HepG2 (cell line): ENCODE measurements around the gene LRP5. TPM values are rescaled to one million over a fixed set of nuclear protein-coding genes. Genes with fewer than 3 reads are reported as not detected.

Experiments
- ATAC-seq: fragments of 200-7000 bp; cut with Tn5 transposase; 3 replicates; pipeline ENCODE4 v1.9.1; 2020; ENCODE audit warnings: mild to moderate bottlenecking, moderate library complexity
- BruUV-seq: library from RNA; stranded (reverse); fragments of 400-500 nt; replicated peaks from 2 replicates; lab custom pipeline; 2021; lab: Mats Ljungman, UMichigan
- CTCF ChIA-PET: fragments of 300-600 bp; formaldehyde crosslinking; extraction: SDS; loops from one replicate; lab custom pipeline; 2021; ENCODE audit warnings: low total read pairs, inconsistent platforms, low intra/inter-chr PET ratio; lab: Yijun Ruan, JAX
- POLR2A ChIA-PET: fragments of 350-600 bp; sonication (Branson Sonifier 250); formaldehyde crosslinking; loops from one replicate; lab custom pipeline; 2020; ENCODE audit warnings: antibody characterized with exemption, inconsistent platforms; lab: Yijun Ruan, JAX
- DNase-seq: peaks from one replicate; pipeline ENCODE4 v3.0.0-alpha.2; 2015; ENCODE audit warnings: low spot score
- FAIRE-seq: peaks from 3 replicates; lab custom pipeline; 2011; peaks lifted over from hg19 to GRCh38; lab: Jason Lieb, UNC
- H2AFZ ChIP-seq: one replicate; pipeline ENCODE4 v1.6.1; 2011; ENCODE audit warnings: low read length, inconsistent platforms
- H3K27ac ChIP-seq: fragments of 300-600 bp; 3 replicates; pipeline ENCODE4 v1.8.0; 2011; ENCODE audit warnings: mixed run types, mild to moderate bottlenecking, mixed read lengths, low read length, inconsistent platforms; ENCODE audit not compliant: insufficient read depth; ENCODE audit errors: extremely low read length
- H3K27me3 ChIP-seq, 2 experiments: fragments of 200-600 bp in 1 of 2; 2 replicates in 1 of 2; 3 replicates in 1 of 2; pipeline versions ENCODE4 v1.6.0 to v1.8.0; 2011; ENCODE audit warnings: low read length in 2 of 2, mild to moderate bottlenecking in 2 of 2, moderate library complexity in 2 of 2, inconsistent platforms in 1 of 2; ENCODE audit not compliant: insufficient read depth in 2 of 2, control insufficient read depth in 1 of 2
- H3K36me3 ChIP-seq, 2 experiments: fragments of 200-600 bp in 1 of 2; replicated peaks in 1 of 2; 2 replicates in 1 of 2; 3 replicates in 1 of 2; pipeline versions ENCODE4 v1.5.1 to v1.8.0; 2011; ENCODE audit warnings: low read length in 2 of 2, inconsistent platforms in 1 of 2; ENCODE audit not compliant: insufficient read depth in 2 of 2, control insufficient read depth in 1 of 2
- H3K4me1 ChIP-seq: 2 replicates; pipeline ENCODE4 v1.5.1; 2012; ENCODE audit warnings: low read length, inconsistent platforms; ENCODE audit not compliant: insufficient read depth
- H3K4me2 ChIP-seq: 2 replicates; pipeline ENCODE4 v1.6.0; 2011; ENCODE audit warnings: low read depth, low read length, inconsistent platforms
- H3K4me3 ChIP-seq, 3 experiments: fragments of 200-600 bp in 1 of 3; sonication (generic), shearing (Covaris generic) in 1 of 3; replicated peaks in 1 of 3; 2 replicates each; pipeline ENCODE4 v1.5.1; 2011 to 2016; ENCODE audit warnings: low read length in 3 of 3, inconsistent platforms in 2 of 3, low read depth in 2 of 3, mild to moderate bottlenecking in 2 of 3, control low read depth in 1 of 3, mixed read lengths in 1 of 3; ENCODE audit not compliant: insufficient read depth in 1 of 3
- H3K79me2 ChIP-seq: one replicate; pipeline ENCODE4 v1.6.1; 2011; ENCODE audit warnings: low read length, inconsistent platforms; ENCODE audit not compliant: insufficient read depth
- H3K9ac ChIP-seq: 2 replicates; pipeline ENCODE4 v1.6.0; 2011; ENCODE audit warnings: mild to moderate bottlenecking, low read depth, low read length, inconsistent platforms; ENCODE audit not compliant: insufficient read depth
- H3K9me3 ChIP-seq: 2 replicates; pipeline ENCODE4 v1.5.1; 2012; ENCODE audit warnings: mild to moderate bottlenecking, low read length
- H4K20me1 ChIP-seq: 2 replicates; pipeline ENCODE4 v1.6.0; 2011; ENCODE audit warnings: inconsistent platforms, mild to moderate bottlenecking, low read length, moderate library complexity; ENCODE audit not compliant: insufficient read depth
- AGO2 ChIP-seq: fragments of 200-400 bp; formaldehyde crosslinking; optimal IDR thresholded peaks from 2 replicates; pipeline ENCODE3; 2017; ENCODE audit warnings: mild to moderate bottlenecking, low read depth, low read length, moderate library complexity
- ATM ChIP-seq: fragments of 450-650 bp; IDR thresholded peaks from 2 replicates; pipeline ENCODE4 v1.7.1; 2017; ENCODE audit warnings: mild to moderate bottlenecking, borderline replicate concordance
- FOXK1 ChIP-seq: sonication (generic); formaldehyde crosslinking; IDR thresholded peaks from 2 replicates; pipeline ENCODE4 v1.4.0; 2020; ENCODE audit warnings: low read depth, missing genetic modification reagents, borderline replicate concordance
- NFE2L2 ChIP-seq: fragments of 150-350 bp; IDR thresholded peaks from 2 replicates; pipeline ENCODE4 v1.6.1; 2014; ENCODE audit warnings: low read length
- REL ChIP-seq: sonication (generic); formaldehyde crosslinking; conservative IDR thresholded peaks from 2 replicates; pipeline ENCODE4 v1.8.0; 2022; ENCODE audit warnings: mild to moderate bottlenecking, missing genetic modification reagents, moderate library complexity
- SP1 ChIP-seq, 2 experiments: fragments of 450-650 bp in 1 of 2; sonication (generic) in 1 of 2; formaldehyde crosslinking in 1 of 2; IDR thresholded peaks; 2 replicates each; pipeline versions ENCODE4 v1.4.0 to v1.6.1; 2016 to 2020; ENCODE audit warnings: missing genetic modification reagents in 1 of 2
- SRSF9 ChIP-seq: fragments of 200-400 bp; formaldehyde crosslinking; IDR thresholded peaks from 2 replicates; pipeline ENCODE4 v1.6.1; 2018; ENCODE audit warnings: borderline replicate concordance, mild to moderate bottlenecking, low read depth, low read length; ENCODE audit not compliant: insufficient read depth, poor library complexity, severe bottlenecking
- THYN1 ChIP-seq: sonication (generic); formaldehyde crosslinking; IDR thresholded peaks from 2 replicates; pipeline ENCODE4 v1.8.1; 2023; ENCODE audit warnings: low read depth, mild to moderate bottlenecking, moderate library complexity, missing genetic modification reagents, borderline replicate concordance
- ZNF101 ChIP-seq: sonication (generic); formaldehyde crosslinking; IDR thresholded peaks from 2 replicates; pipeline ENCODE4 v1.4.0; 2020; ENCODE audit warnings: mild to moderate bottlenecking, low read depth, missing genetic modification reagents, borderline replicate concordance
- ZNF350 ChIP-seq: sonication (generic); formaldehyde crosslinking; IDR thresholded peaks from 2 replicates; pipeline ENCODE4 v1.4.0; 2020; ENCODE audit warnings: mild to moderate bottlenecking, low read depth, missing genetic modification reagents, borderline replicate concordance
- ZNF720 ChIP-seq: sonication (generic); formaldehyde crosslinking; IDR thresholded peaks from 2 replicates; pipeline ENCODE4 v1.4.0; 2020; ENCODE audit warnings: missing genetic modification reagents
- ZNF768 ChIP-seq: sonication (generic); formaldehyde crosslinking; IDR thresholded peaks from 2 replicates; pipeline ENCODE4 v1.4.0; 2020; ENCODE audit warnings: missing genetic modification reagents
- ZSCAN21 ChIP-seq: sonication (generic); formaldehyde crosslinking; IDR thresholded peaks from 2 replicates; pipeline ENCODE4 v1.8.0; 2022; ENCODE audit warnings: mild to moderate bottlenecking, missing genetic modification reagents, moderate library complexity, borderline replicate concordance
- WGBS: methylation state at CpG from one replicate; pipeline ENCODE4 v1.1.6; 2017; ENCODE audit warnings: low lambda C conversion rate; 5-methylcytosine and 5-hydroxymethylcytosine counted together
- in situ Hi-C: cut with HindIII; loops from 2 replicates; pipeline ENCODE4 v1.10.0; 2017; ENCODE audit warnings: low pct_unique_long_range_greater_than_20kb; ENCODE audit not compliant: extremely low pct_ligation_motif_present
- intact Hi-C: fragments of 100-400 bp; cut with micrococcal nuclease; formaldehyde crosslinking; loops from one replicate; pipeline ENCODE4 v1.10.0; 2022; ENCODE audit not compliant: unreplicated experiment
- polyA plus RNA-seq, 8 experiments: library from polyadenylated mRNA; depleted of rRNA in 3 of 8; stranded (reverse) in 7 of 8; unstranded in 1 of 8; fragments of >200 nt; fragmentation: Illumina TruSeq in 4 of 8; extraction: Trizol in 4 of 8; gene quantifications; 2 replicates each; pipeline versions ENCODE4 v1.2.1 to v1.2.3, GENCODE V29; 2011 to 2016; ENCODE audit warnings: low read depth in 4 of 8, missing spikeins in 1 of 8, mixed read lengths in 1 of 8; ENCODE audit not compliant: insufficient read depth in 1 of 8
- total RNA-seq, 5 experiments: library from RNA; depleted of rRNA; stranded (reverse); fragments of >200 nt; fragmentation: Illumina TruSeq; extraction: Trizol; gene quantifications; 2 replicates each; pipeline ENCODE4 v1.2.3, GENCODE V29; 2016; ENCODE audit warnings: low read depth in 1 of 5

Gene LRP5
- total and polyA plus RNA-seq, 2 of the 13 experiments (the other 11 are each of a cell fraction or from before 2014, with no cell fraction given) = 40.4 to 64.0 TPM

DNA sequence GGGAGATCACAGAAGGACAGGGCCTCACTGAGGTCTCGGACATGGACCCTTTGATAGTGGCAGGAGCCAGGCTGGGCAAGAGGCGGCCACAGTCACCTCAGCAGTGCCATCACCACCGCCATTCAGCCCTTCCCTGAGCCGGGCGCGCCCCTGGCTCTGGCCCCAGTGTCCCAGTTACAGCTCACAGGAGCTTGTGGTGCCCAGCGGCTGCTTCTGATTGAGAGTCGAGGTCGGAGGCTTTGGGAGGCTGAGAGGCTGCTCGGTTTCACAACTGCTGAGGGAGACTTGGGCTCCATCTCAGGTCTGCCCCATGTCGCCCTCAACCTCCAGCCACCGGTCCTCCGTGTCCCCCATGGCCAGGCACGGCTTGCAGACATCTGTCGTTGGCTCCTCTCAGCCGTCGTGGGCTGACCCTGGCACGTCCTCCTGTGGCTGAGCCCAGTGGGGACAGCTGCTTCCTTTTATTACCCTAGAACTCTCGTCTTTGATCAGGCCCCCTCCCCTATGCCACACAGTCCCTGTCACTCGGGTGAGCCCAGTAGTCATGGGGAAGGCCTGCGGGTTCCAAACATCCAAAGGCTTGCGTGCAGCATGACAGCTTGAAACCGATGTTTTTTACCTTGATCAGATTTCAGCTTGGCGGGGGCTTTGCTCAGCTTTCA is 119.7 kb downstream of the LRP5 start:
- ATAC-seq (no peak), FAIRE-seq (no peak), DNase-seq (no peak)
- in situ Hi-C loops = no loop called here
- WGBS = 99% methylated on average over 14 of the region's 24 CpGs
- intact Hi-C loops = no loop called here
- Histone ChIP-seq H3K9ac (no peak overlapping the region), H3K4me3 (no peak overlapping the region), H3K27me3 (no peaks in the 10 kb centered on the region), H3K9me3 (peaks cover 6% of the 10 kb centered on the region; the same call in 1 of the 2 replicates), H2AFZ (no peak overlapping the region), H3K79me2 (no peaks in the 10 kb centered on the region), H3K4me2 (no peak overlapping the region), H3K27ac (no peak overlapping the region), H4K20me1 (0 out of 2 replicates have a peak, but pooled peaks cover 3% of the 10 kb centered on the region), H3K36me3 (peaks cover 52 to 76% of the 10 kb centered on the region in 2 experiments), H3K4me1 (no peaks in the 10 kb centered on the region)
- ChIA-PET POLR2A (no interaction called here), CTCF (no interaction called here)
- TF ChIP-seq ZNF720 (CRISPR knock-in tag) (no peak), ATM (no peak), SRSF9 (no peak), ZNF101 (CRISPR knock-in tag) (no peak), ZNF350 (no peak), AGO2 (peak; percentile 44), REL (CRISPR knock-in tag) (no peak)
- BruUV-seq = no TSS peak

DNA sequence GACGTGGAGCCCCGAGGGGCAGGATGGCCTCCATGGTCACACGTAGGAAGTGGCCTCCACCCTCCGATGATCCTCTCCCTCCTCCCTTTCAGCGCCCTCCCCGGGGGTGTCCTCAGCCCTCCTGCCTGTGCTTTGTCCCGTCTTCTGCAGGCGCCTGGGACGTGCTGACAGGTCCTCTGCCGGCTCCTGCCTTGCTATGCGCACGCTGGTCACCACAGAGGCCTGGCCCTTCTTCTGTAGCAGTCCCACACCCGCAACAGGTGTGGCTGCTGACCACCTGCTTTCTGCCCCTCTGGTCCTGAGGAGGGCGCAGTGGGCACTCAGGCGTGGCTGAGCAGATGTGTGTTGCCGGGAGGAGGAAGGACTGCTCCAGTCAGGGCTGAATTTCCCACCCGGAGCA is 120.5 kb downstream of the LRP5 start:
- H4K20me1 ChIP-seq = 0 out of 2 replicates have a peak, but pooled peaks cover 3% of the 10 kb centered on the region
- H3K4me3 ChIP-seq = no peak overlapping the region
- peaks cover 53 to 80% of the 10 kb centered on the region in 2 experiments for H3K36me3 ChIP-seq
- no TSS peak for BruUV-seq
- WGBS = 97% methylated on average over 15 of the region's 17 CpGs
- H3K4me1 ChIP-seq = no peaks in the 10 kb centered on the region
- in situ Hi-C loops = no loop called here
- CTCF ChIA-PET = no interaction called here
- H3K9me3 ChIP-seq = peaks cover 6% of the 10 kb centered on the region; the same call in 1 of the 2 replicates
- POLR2A ChIA-PET = no interaction called here
- no peak overlapping the region for H3K9ac ChIP-seq
- FAIRE-seq = no peak
- no peak overlapping the region for H3K4me2 ChIP-seq
- TF ChIP-seq FOXK1 (CRISPR knock-in tag) (no peak), SP1 (IDR thresholded peaks at IDR 0.05) (no peak), SP1 (CRISPR knock-in tag; IDR thresholded peaks at IDR 0.05) (no peak), ZNF768 (CRISPR knock-in tag) (no peak), AGO2 (peak; percentile 44), NFE2L2 (no peak), THYN1 (CRISPR knock-in tag) (no peak), ZSCAN21 (no peak)
- H3K27ac ChIP-seq = no peak overlapping the region
- no peak overlapping the region for H2AFZ ChIP-seq
- no peak for ATAC-seq
- DNase-seq = no peak
- H3K79me2 ChIP-seq = no peaks in the 10 kb centered on the region
- intact Hi-C loops = no loop called here
- H3K27me3 ChIP-seq = no peaks in the 10 kb centered on the region
